Liver (tissue), 9 donors: ENCODE results near the gene XXYLT1. TPM values are rescaled to one million over a fixed set of nuclear protein-coding genes. Genes with fewer than 3 reads are reported as not detected.

Source experiments
- DNase-seq: peaks from one replicate; pipeline ENCODE4 v3.0.0-alpha.2; 2017; ENCODE audit warnings: low spot score
- H3K27ac ChIP-seq, 2 donors: one replicate each; pipeline ENCODE4 v1.7.0; 2013; ENCODE audit warnings: inconsistent platforms in 2 of 2, low read length in 2 of 2, control low read depth in 1 of 2, low read depth in 1 of 2, mild to moderate bottlenecking in 1 of 2
- H3K27me3 ChIP-seq, 4 donors: one replicate each; pipeline versions ENCODE4 v1.6.1 to v1.7.0; 2013; ENCODE audit warnings: low read length in 3 of 4, inconsistent platforms in 1 of 4, mild to moderate bottlenecking in 1 of 4, moderate library complexity in 1 of 4; ENCODE audit not compliant: control insufficient read depth in 4 of 4, insufficient read depth in 4 of 4
- H3K36me3 ChIP-seq, 4 donors: one replicate each; pipeline versions ENCODE4 v1.6.1 to v1.7.0; 2013; ENCODE audit warnings: low read length in 3 of 4, mild to moderate bottlenecking in 3 of 4, low read depth in 1 of 4, moderate library complexity in 1 of 4; ENCODE audit not compliant: control insufficient read depth in 4 of 4, insufficient read depth in 3 of 4
- H3K4me1 ChIP-seq, 4 donors: one replicate each; pipeline versions ENCODE4 v1.6.1 to v1.7.0; 2013; ENCODE audit warnings: low read length in 3 of 4, mild to moderate bottlenecking in 3 of 4, moderate library complexity in 1 of 4; ENCODE audit not compliant: control insufficient read depth in 4 of 4, insufficient read depth in 4 of 4
- H3K4me3 ChIP-seq, 3 donors: one replicate each; pipeline versions ENCODE4 v1.6.1 to v1.7.0; 2013; ENCODE audit warnings: low read length in 3 of 3, control low read depth in 1 of 3, low read depth in 1 of 3, mild to moderate bottlenecking in 1 of 3
- H3K9ac ChIP-seq, 2 donors: one replicate each; pipeline ENCODE4 v1.7.0; 2013; ENCODE audit warnings: low read length in 2 of 2, mild to moderate bottlenecking in 2 of 2, moderate library complexity in 2 of 2, control low read depth in 1 of 2, low read depth in 1 of 2
- H3K9me3 ChIP-seq, 4 donors: one replicate each; pipeline versions ENCODE4 v1.6.1 to v1.7.0; 2013; ENCODE audit warnings: low read length in 3 of 4; ENCODE audit not compliant: control insufficient read depth in 4 of 4
- ATF3 ChIP-seq: IDR thresholded peaks from 2 replicates; pipeline ENCODE4 v1.6.1; 2016; ENCODE audit warnings: antibody characterized with exemption
- EGR1 ChIP-seq, 2 donors: IDR thresholded peaks; 2 replicates each; pipeline ENCODE4 v1.6.1; 2016 to 2018; ENCODE audit warnings: antibody characterized with exemption in 2 of 2, low read depth in 2 of 2
- FOXA1 ChIP-seq: IDR thresholded peaks from 2 replicates; pipeline ENCODE4 v1.6.1; 2016; ENCODE audit warnings: antibody characterized with exemption
- FOXA2 ChIP-seq: IDR thresholded peaks from 2 replicates; pipeline ENCODE4 v1.6.1; 2016; ENCODE audit warnings: antibody characterized with exemption
- HNF4A ChIP-seq, 2 donors: conservative IDR thresholded peaks; 2 replicates each; pipeline ENCODE4 v1.6.1; 2016; ENCODE audit warnings: antibody characterized with exemption in 2 of 2, mild to moderate bottlenecking in 2 of 2
- HNF4G ChIP-seq: IDR thresholded peaks from 2 replicates; pipeline ENCODE4 v1.6.1; 2016; ENCODE audit warnings: antibody characterized with exemption
- JUND ChIP-seq, 2 donors: IDR thresholded peaks; 2 replicates each; pipeline ENCODE4 v1.6.1; 2016; ENCODE audit warnings: antibody characterized with exemption in 2 of 2
- NR2F2 ChIP-seq: IDR thresholded peaks from 2 replicates; pipeline ENCODE4 v1.6.1; 2016; ENCODE audit warnings: antibody characterized with exemption
- RAD21 ChIP-seq, 2 donors: IDR thresholded peaks; 2 replicates each; pipeline ENCODE4 v1.6.1; 2016; ENCODE audit warnings: antibody characterized with exemption in 2 of 2, mild to moderate bottlenecking in 2 of 2
- REST ChIP-seq: IDR thresholded peaks from 2 replicates; pipeline ENCODE4 v1.6.1; 2016; ENCODE audit warnings: antibody characterized with exemption, mild to moderate bottlenecking
- RXRA ChIP-seq, 2 donors: IDR thresholded peaks; 2 replicates each; pipeline ENCODE4 v1.6.1; 2017 to 2018; ENCODE audit warnings: antibody characterized with exemption in 2 of 2, mild to moderate bottlenecking in 1 of 2
- SP1 ChIP-seq: IDR thresholded peaks from 2 replicates; pipeline ENCODE4 v1.6.1; 2018; ENCODE audit warnings: antibody characterized with exemption, mild to moderate bottlenecking
- TAF1 ChIP-seq: conservative IDR thresholded peaks from 2 replicates; pipeline ENCODE4 v1.6.1; 2016; ENCODE audit warnings: antibody characterized with exemption, mild to moderate bottlenecking
- YY1 ChIP-seq: IDR thresholded peaks from 2 replicates; pipeline ENCODE4 v1.6.1; 2016; ENCODE audit warnings: antibody characterized with exemption, mild to moderate bottlenecking
- WGBS: extraction: QIAGEN DNeasy Blood & Tissue Kit; methylation state at CpG from one replicate; pipeline ENCODE4 v1.1.7; 2013; 5-methylcytosine and 5-hydroxymethylcytosine counted together
- polyA plus RNA-seq, 2 donors: library from polyadenylated mRNA; stranded (reverse) in 1 of 2; unstranded in 1 of 2; fragments of 200-250 nt in 1 of 2; fragments of >200 nt in 1 of 2; fragmentation: Nextera tagmentation in 1 of 2; extraction: Ambion mirVana in 1 of 2; gene quantifications; one replicate each; pipeline versions ENCODE4 v1.2.1 to v1.2.3, GENCODE V29; 2013 to 2015
- total RNA-seq, 2 donors: library from RNA; depleted of rRNA; stranded (reverse); fragments of >200 nt; gene quantifications; one replicate each; pipeline ENCODE4 v1.2.3, GENCODE V29; 2014
- TF ChIP-seq, protein P1 (sequence below): IDR thresholded peaks from 2 replicates; pipeline ENCODE4 v1.6.1; 2016; ENCODE audit warnings: antibody characterized with exemption
- donor health status: healthy.
- donor health status: healthy.
- donor health status: healthy.
- donor health status: healthy.
- donor health status: healthy.

The XXYLT1 gene
- total and polyA plus RNA-seq, 4 donors = 0.93 to 7.6 (median 2.8) TPM

GRCh38 chr3:195156286-195156890 is 114.6 kb downstream of the XXYLT1 start (continued):
- no peak for TF ChIP-seq FOXA1

GRCh38 chr3:195155570-195156241 is 115.3 kb downstream of the XXYLT1 start:
- Histone ChIP-seq H3K4me3 (no peak overlapping the region), H3K9me3 (no peaks in the 10 kb centered on the region), H3K4me1 (peaks cover 0 to 6% (median 3%) of the 10 kb centered on the region in 4 donors), H3K36me3 (no peaks in the 10 kb centered on the region), H3K9ac (no peak overlapping the region), H3K27me3 (no peaks in the 10 kb centered on the region), H3K27ac (peak overlapping the region; percentile 4 to 21)
- no peak for TF ChIP-seq TAF1
- TF ChIP-seq EGR1 (IDR thresholded peaks at IDR 0.05; ENCODE audit: low read depth in 2 of 2) = no peak
- no peak for TF ChIP-seq RXRA (IDR thresholded peaks at IDR 0.05)
- no peak for TF ChIP-seq FOXA1
- no peak for TF ChIP-seq HNF4A (conservative IDR thresholded peaks at IDR 0.05)
- TF ChIP-seq ATF3 = no peak
- TF ChIP-seq, protein P1, sequence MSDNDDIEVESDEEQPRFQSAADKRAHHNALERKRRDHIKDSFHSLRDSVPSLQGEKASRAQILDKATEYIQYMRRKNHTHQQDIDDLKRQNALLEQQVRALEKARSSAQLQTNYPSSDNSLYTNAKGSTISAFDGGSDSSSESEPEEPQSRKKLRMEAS = no peak
- WGBS = 86% methylated on average over 17 of the region's 17 CpGs
- no peak for DNase-seq

- Histone ChIP-seq H3K36me3 (no peaks in the 10 kb centered on the region), H3K9me3 (no peaks in the 10 kb centered on the region), H3K9ac (no peak overlapping the region), H3K4me3 (no peak overlapping the region), H3K27me3 (no peaks in the 10 kb centered on the region), H3K27ac (peak overlapping the region; percentile 53 to 64), H3K4me1 (peaks cover 0 to 8% (median 3%) of the 10 kb centered on the region in 4 donors)
- TF ChIP-seq REST (peak; percentile 16), RAD21 (IDR thresholded peaks at IDR 0.05) (peak in 1 of 2 donors; percentile 22), YY1 (no peak), FOXA2 (no peak), EGR1 (IDR thresholded peaks at IDR 0.05; ENCODE audit: low read depth in 2 of 2) (no peak), NR2F2 (peak; percentile 44), SP1 (peak; percentile 18), HNF4G (no peak), TAF1 (no peak), JUND (IDR thresholded peaks at IDR 0.05) (no peak), RXRA (IDR thresholded peaks at IDR 0.05) (no peak)
- no peak for DNase-seq
- WGBS = 41% methylated on average over 16 of the region's 16 CpGs
Measured at GRCh38 chr3:195154793-195155535, 116.0 kb downstream of the XXYLT1 start.
